Activated T-cell treated with anti-CD3 and anti-CD28 coated beads, Interleukin-2, amount 50 U/mL, for 4 hours (primary cell): ENCODE measurements around the gene SNPH. TPM values are rescaled to one million over a fixed set of nuclear protein-coding genes. Genes with fewer than 3 reads are reported as not detected.
"Not testable (repeated sequence)": the region's sequence is repeated elsewhere in the genome, so short reads cannot be mapped to it uniquely, and the experiment has no call there.

Experiments used
- ATAC-seq, 2 donors: fragments of 200-7000 bp; cut with Tn5 transposase; one replicate each; pipeline ENCODE4 v1.10.0; 2021
- DNase-seq: peaks from one replicate; pipeline ENCODE4 v3.0.0-alpha.2; 2020
- H3K27me3 Mint-ChIP-seq: one replicate; pipeline ENCODE4 v1.8.0; 2021; ENCODE audit warnings: low read depth, mixed read lengths
- H3K36me3 Mint-ChIP-seq: one replicate; pipeline ENCODE4 v1.8.0; 2022; ENCODE audit warnings: mixed read lengths; ENCODE audit not compliant: insufficient read depth
- H3K4me1 Mint-ChIP-seq: one replicate; pipeline ENCODE4 v1.8.0; 2021; ENCODE audit warnings: low read depth, mixed read lengths
- H3K4me3 Mint-ChIP-seq: one replicate; pipeline ENCODE4 v1.8.0; 2021; ENCODE audit warnings: mild to moderate bottlenecking, moderate library complexity, mixed read lengths
- H3K9me3 Mint-ChIP-seq: one replicate; pipeline ENCODE4 v1.8.0; 2021; ENCODE audit warnings: mixed read lengths
- total RNA-seq, 3 donors: library from RNA; stranded (reverse); gene quantifications; one replicate each; pipeline ENCODE4 v1.2.1, GENCODE V29; 2021

SNPH gene
- total RNA-seq, 3 donors from 2014 or later, result 1.4 to 2.6 (median 1.9) TPM

- H3K4me1 Mint-ChIP-seq, result peaks cover 24% of the 10 kb centered on the region
- H3K4me3 Mint-ChIP-seq, result no peak overlapping the region
- H3K9me3 Mint-ChIP-seq, result no peaks in the 10 kb centered on the region
- no peak for ATAC-seq
- H3K27me3 Mint-ChIP-seq, result no peaks in the 10 kb centered on the region
- H3K36me3 Mint-ChIP-seq, result peaks cover 11% of the 10 kb centered on the region
- no peak for DNase-seq
Observed at GRCh38 chr20:1335961-1336698, 70.0 kb downstream of the SNPH start.

- H3K27me3 Mint-ChIP-seq, result no peaks in the 10 kb centered on the region
- ATAC-seq, result peak in 1 of 2 donors; percentile 40
- H3K4me3 Mint-ChIP-seq, result no peak overlapping the region
- no peaks in the 10 kb centered on the region for H3K9me3 Mint-ChIP-seq
- peaks cover 20% of the 10 kb centered on the region for H3K4me1 Mint-ChIP-seq
- no peak for DNase-seq
- H3K36me3 Mint-ChIP-seq, result peaks cover 9% of the 10 kb centered on the region
Observed at GRCh38 chr20:1336699-1337367, 70.7 kb downstream of the SNPH start.

GRCh38 chr20:1337441-1337840 lies 71.3 kb downstream of the SNPH start:
- Mint-ChIP-seq H3K9me3 (no peaks in the 10 kb centered on the region), H3K4me3 (no peak overlapping the region), H3K27me3 (no peaks in the 10 kb centered on the region), H3K36me3 (peaks cover 6% of the 10 kb centered on the region), H3K4me1 (peaks cover 20% of the 10 kb centered on the region)
- DNase-seq (no peak), ATAC-seq (no peak)

- ATAC-seq, result no peak
- Mint-ChIP-seq H3K9me3 (no peaks in the 10 kb centered on the region), H3K36me3 (peaks cover 4% of the 10 kb centered on the region), H3K4me1 (peaks cover 14% of the 10 kb centered on the region), H3K27me3 (no peaks in the 10 kb centered on the region), H3K4me3 (no peak overlapping the region)
- no peak for DNase-seq
Observed at GRCh38 chr20:1338096-1338495, 72.0 kb downstream of the SNPH start.

- Mint-ChIP-seq H3K4me3 (no peak overlapping the region), H3K9me3 (no peaks in the 10 kb centered on the region), H3K27me3 (no peaks in the 10 kb centered on the region), H3K36me3 (peaks cover 4% of the 10 kb centered on the region), H3K4me1 (peaks cover 14% of the 10 kb centered on the region)
- no peak for DNase-seq
- no peak for ATAC-seq
Observed at GRCh38 chr20:1338801-1339200, 72.7 kb downstream of the SNPH start.

GRCh38 chr20:1341561-1342265 lies 75.6 kb downstream of the SNPH start:
- Mint-ChIP-seq H3K9me3 (no peaks in the 10 kb centered on the region), H3K4me1 (peaks cover 20% of the 10 kb centered on the region), H3K4me3 (no peak overlapping the region), H3K36me3 (no peaks in the 10 kb centered on the region), H3K27me3 (no peaks in the 10 kb centered on the region)
- ATAC-seq (no peak), DNase-seq (no peak)

GRCh38 chr20:1343446-1344124 lies 77.5 kb downstream of the SNPH start:
- not testable (repeated sequence) for H3K4me3 Mint-ChIP-seq, DNase-seq, H3K36me3 Mint-ChIP-seq, H3K9me3 Mint-ChIP-seq, H3K27me3 Mint-ChIP-seq, ATAC-seq
- peaks cover 20% of the 10 kb centered on the region for H3K4me1 Mint-ChIP-seq

- DNase-seq (no peak), ATAC-seq (peak; percentile 30 to 41)
- no peaks in the 10 kb centered on the region for H3K27me3 Mint-ChIP-seq
- peaks cover 22% of the 10 kb centered on the region for H3K4me1 Mint-ChIP-seq
- peaks cover 4% of the 10 kb centered on the region for H3K9me3 Mint-ChIP-seq
- no peak overlapping the region for H3K4me3 Mint-ChIP-seq
- H3K36me3 Mint-ChIP-seq, result peaks cover 10% of the 10 kb centered on the region
Observed at GRCh38 chr20:1345030-1345755, 79.1 kb downstream of the SNPH start.

- Mint-ChIP-seq H3K4me3 (no peak overlapping the region), H3K36me3 (peaks cover 15% of the 10 kb centered on the region)
- ATAC-seq, result no peak
Observed at GRCh38 chr20:1345756-1346093, 79.6 kb downstream of the SNPH start.

GRCh38 chr20:1346315-1346969 lies 80.3 kb downstream of the SNPH start:
- Mint-ChIP-seq H3K27me3 (no peaks in the 10 kb centered on the region), H3K4me1 (peaks cover 31% of the 10 kb centered on the region), H3K36me3 (peaks cover 21% of the 10 kb centered on the region), H3K4me3 (no peak overlapping the region), H3K9me3 (peaks cover 4% of the 10 kb centered on the region)
- no peak for ATAC-seq
- DNase-seq, result no peak

More at GRCh38 chr20:1345756-1346093, 79.6 kb downstream of the SNPH start:
- Mint-ChIP-seq H3K4me1 (peaks cover 26% of the 10 kb centered on the region), H3K27me3 (no peaks in the 10 kb centered on the region), H3K9me3 (peaks cover 4% of the 10 kb centered on the region)
- no peak for DNase-seq

GRCh38 chr20:1353956-1354355 lies 87.9 kb downstream of the SNPH start:
- ATAC-seq, result no peak
- Mint-ChIP-seq H3K4me3 (no peak overlapping the region), H3K4me1 (peaks cover 29% of the 10 kb centered on the region), H3K9me3 (peaks cover 4% of the 10 kb centered on the region), H3K27me3 (no peaks in the 10 kb centered on the region), H3K36me3 (peaks cover 67% of the 10 kb centered on the region)
- no peak for DNase-seq

- H3K9me3 Mint-ChIP-seq, result peaks cover 4% of the 10 kb centered on the region
- H3K4me1 Mint-ChIP-seq, result peaks cover 50% of the 10 kb centered on the region
- H3K36me3 Mint-ChIP-seq, result peaks cover 63% of the 10 kb centered on the region
- ATAC-seq (peak; percentile 97), DNase-seq (no peak)
- no peaks in the 10 kb centered on the region for H3K27me3 Mint-ChIP-seq
- H3K4me3 Mint-ChIP-seq, result peak overlapping the region; percentile 31
Observed at GRCh38 chr20:1357921-1358671, 92.0 kb downstream of the SNPH start.
